Ascending aorta (tissue), 2 donors: ENCODE results near the gene RYR3. TPM values are rescaled to one million over a fixed set of nuclear protein-coding genes. Genes with fewer than 3 reads are reported as not detected.

Experiments used
- DNase-seq, 2 donors: peaks; one replicate each; pipeline ENCODE4 v3.0.0-alpha.2; 2019; ENCODE audit warnings: low spot score in 2 of 2
- H3K27ac ChIP-seq, 2 donors: fragments of 200-600 bp; sonication (generic); one replicate each; pipeline ENCODE4 v1.5.1; 2016 to 2017; ENCODE audit warnings: mild to moderate bottlenecking in 1 of 2
- H3K27me3 ChIP-seq: fragments of 200-600 bp; sonication (generic); one replicate; pipeline ENCODE4 v1.5.1; 2017
- H3K36me3 ChIP-seq, 2 donors: fragments of 200-600 bp; sonication (generic); one replicate each; pipeline ENCODE4 v1.5.1; 2016
- H3K4me1 ChIP-seq, 2 donors: fragments of 200-600 bp; sonication (generic); one replicate each; pipeline ENCODE4 v1.5.1; 2016 to 2017; ENCODE audit warnings: mild to moderate bottlenecking in 1 of 2
- H3K4me3 ChIP-seq, 2 donors: fragments of 200-600 bp; sonication (generic); one replicate each; pipeline ENCODE4 v1.5.1; 2016 to 2017; ENCODE audit warnings: mild to moderate bottlenecking in 1 of 2
- H3K9me3 ChIP-seq, 2 donors: fragments of 200-600 bp; sonication (generic); one replicate each; pipeline ENCODE4 v1.5.1; 2016
- CTCF ChIP-seq, 3 experiments: fragments of 200-600 bp in 2 of 3; fragments of 450-650 bp in 1 of 3; sonication (generic) in 2 of 3; IDR thresholded peaks; one replicate each; pipeline ENCODE4 v1.5.1; 2016 to 2019; ENCODE audit warnings: antibody characterized with exemption in 3 of 3, mild to moderate bottlenecking in 1 of 3, moderate library complexity in 1 of 3
- intact Hi-C: fragments of 100-400 bp; cut with DNase I; formaldehyde crosslinking; loops from one replicate; pipeline ENCODE4 v1.15.1; 2023
- total RNA-seq: library from RNA; depleted of rRNA; stranded (reverse); fragments of >200 nt; gene quantifications from one replicate; pipeline ENCODE4 v1.1.0, GENCODE V29; 2016

RYR3 gene
- total RNA-seq, 1 donor from 2014 or later: 3.1 TPM

- H3K36me3 ChIP-seq: no peaks in the 10 kb centered on the region
- H3K9me3 ChIP-seq: no peaks in the 10 kb centered on the region
- no peaks in the 10 kb centered on the region for H3K27me3 ChIP-seq
- H3K27ac ChIP-seq: no peak overlapping the region
- no peak for DNase-seq
- no peaks in the 10 kb centered on the region for H3K4me1 ChIP-seq
- intact Hi-C loops: loop anchor here (2.0 kb wide), 2 partner anchors 392 to 408 kb away; no protein-coding TSS in a partner anchor
- TF ChIP-seq CTCF (IDR thresholded peaks at IDR 0.05): no peak
- H3K4me3 ChIP-seq: no peak overlapping the region
These were observed 390.5 kb downstream of the RYR3 start for GRCh38 chr15:33701304-33701696.

GRCh38 chr15:33706173-33706572 lies 395.4 kb downstream of the RYR3 start:
- H3K4me1 ChIP-seq: no peaks in the 10 kb centered on the region
- intact Hi-C loops: no loop called here
- H3K9me3 ChIP-seq: no peaks in the 10 kb centered on the region
- H3K27me3 ChIP-seq: no peaks in the 10 kb centered on the region
- TF ChIP-seq CTCF (IDR thresholded peaks at IDR 0.05): no peak
- no peaks in the 10 kb centered on the region for H3K36me3 ChIP-seq
- no peak overlapping the region for H3K4me3 ChIP-seq
- H3K27ac ChIP-seq: no peak overlapping the region
- no peak for DNase-seq

GRCh38 chr15:33710748-33711147 lies 400.0 kb downstream of the RYR3 start:
- TF ChIP-seq CTCF (IDR thresholded peaks at IDR 0.05): no peak
- H3K4me1 ChIP-seq: no peaks in the 10 kb centered on the region
- no peaks in the 10 kb centered on the region for H3K27me3 ChIP-seq
- no peak overlapping the region for H3K27ac ChIP-seq
- H3K36me3 ChIP-seq: no peaks in the 10 kb centered on the region
- H3K4me3 ChIP-seq: no peak overlapping the region
- DNase-seq: no peak
- intact Hi-C loops: no loop called here
- no peaks in the 10 kb centered on the region for H3K9me3 ChIP-seq

GRCh38 chr15:33716025-33716424 lies 405.3 kb downstream of the RYR3 start:
- no peaks in the 10 kb centered on the region for H3K4me1 ChIP-seq
- DNase-seq: no peak
- H3K36me3 ChIP-seq: no peaks in the 10 kb centered on the region
- TF ChIP-seq CTCF (IDR thresholded peaks at IDR 0.05): no peak
- H3K9me3 ChIP-seq: no peaks in the 10 kb centered on the region
- intact Hi-C loops: no loop called here
- no peak overlapping the region for H3K4me3 ChIP-seq
- H3K27ac ChIP-seq: no peak overlapping the region
- H3K27me3 ChIP-seq: no peaks in the 10 kb centered on the region

GRCh38 chr15:33720952-33721351 lies 410.2 kb downstream of the RYR3 start:
- DNase-seq: no peak
- Histone ChIP-seq H3K9me3 (no peaks in the 10 kb centered on the region), H3K4me1 (no peaks in the 10 kb centered on the region), H3K27me3 (no peaks in the 10 kb centered on the region), H3K36me3 (no peaks in the 10 kb centered on the region), H3K27ac (no peak overlapping the region), H3K4me3 (no peak overlapping the region)
- no peak for TF ChIP-seq CTCF (IDR thresholded peaks at IDR 0.05)
- intact Hi-C loops: no loop called here

GRCh38 chr15:33722005-33722672 lies 411.4 kb downstream of the RYR3 start:
- no peak overlapping the region for H3K27ac ChIP-seq
- H3K27me3 ChIP-seq: no peaks in the 10 kb centered on the region
- no peaks in the 10 kb centered on the region for H3K4me1 ChIP-seq
- H3K4me3 ChIP-seq: no peak overlapping the region
- no peaks in the 10 kb centered on the region for H3K9me3 ChIP-seq
- TF ChIP-seq CTCF (IDR thresholded peaks at IDR 0.05): no peak
- no peaks in the 10 kb centered on the region for H3K36me3 ChIP-seq
- intact Hi-C loops: no loop called here
- no peak for DNase-seq
